NCI-H524 treated with DMSO at 0.1 percent for 48 hours (cell line): ENCODE results near the gene ODAD2.
"Not testable (repeated sequence)": the region's sequence is repeated elsewhere in the genome, so short reads cannot be mapped to it uniquely, and the experiment has no call there.

Experiments
- DNase-seq: peaks from one replicate; lab custom pipeline; 2025; lab: John Stamatoyannopoulos, UW

The ODAD2 gene

DNA sequence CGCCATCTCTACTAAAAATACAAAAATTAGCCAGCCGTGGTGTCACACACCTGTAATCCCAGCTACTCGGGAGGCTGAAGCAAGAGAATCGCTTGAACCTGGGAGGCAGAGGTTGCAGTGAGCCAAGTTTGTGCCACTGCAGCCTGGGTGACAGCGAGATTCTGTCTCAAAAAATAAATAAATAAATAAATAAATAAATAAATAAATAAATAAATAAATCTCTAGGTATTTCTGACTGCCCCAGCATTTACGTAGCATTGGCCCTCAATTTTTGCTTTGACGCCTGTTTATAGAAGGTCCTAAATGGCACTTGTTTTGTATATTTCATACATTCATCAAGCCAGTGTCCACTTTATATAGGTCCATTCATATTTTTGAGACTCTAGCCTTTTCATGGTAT lies 28.9 kb downstream of the ODAD2 start:
- DNase-seq: not testable (repeated sequence)

DNA sequence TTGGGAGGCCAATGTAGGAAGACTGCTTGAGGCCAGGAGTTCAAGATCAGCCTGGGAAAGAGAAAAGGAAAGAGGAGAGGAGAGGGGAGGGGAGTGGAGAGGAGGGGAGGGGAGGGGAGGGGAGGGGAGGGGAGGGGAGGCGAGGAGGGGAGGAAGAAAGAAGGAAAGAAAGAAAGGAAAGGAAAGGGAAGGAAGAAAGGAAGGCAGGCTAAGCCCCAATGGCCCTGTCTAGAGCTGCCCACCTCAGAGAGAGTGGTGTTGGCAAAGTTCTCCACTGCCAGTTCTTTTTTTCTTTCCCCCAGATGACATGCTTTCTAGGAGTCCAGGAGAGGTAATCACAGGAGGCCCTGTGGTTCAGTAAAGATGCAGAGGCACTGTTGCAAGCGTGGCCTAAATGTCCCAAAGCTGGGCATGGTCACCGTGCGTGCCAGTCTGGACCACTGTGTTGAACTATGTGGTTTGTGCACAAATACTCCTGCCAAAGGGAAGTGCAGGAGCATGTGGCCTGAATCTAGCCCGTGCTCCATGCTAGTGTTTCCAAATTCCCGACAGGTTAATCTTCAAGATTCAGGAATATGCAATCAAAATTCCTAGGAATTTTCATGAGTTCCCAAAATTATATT lies 39.7 kb downstream of the ODAD2 start:
- DNase-seq: no peak

DNA sequence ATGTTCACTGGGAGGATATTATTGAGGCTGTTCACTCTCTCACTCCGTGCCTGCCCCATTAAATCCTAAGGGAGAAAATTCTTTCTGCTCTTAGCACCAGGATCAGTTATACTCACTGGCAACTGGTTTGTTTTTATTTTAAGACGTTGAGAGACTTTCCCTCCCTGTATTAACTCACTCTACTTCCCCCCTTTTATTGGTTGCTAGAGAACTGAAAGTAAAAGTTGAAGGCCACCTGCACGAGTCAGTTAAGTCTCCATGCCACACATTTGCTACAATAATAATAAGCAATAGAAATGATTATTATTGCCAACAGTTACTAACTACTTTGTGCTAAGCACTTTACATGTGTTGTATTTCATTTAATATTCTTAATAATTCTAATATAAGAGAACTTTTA lies 40.5 kb downstream of the ODAD2 start:
- not testable (repeated sequence) for DNase-seq

DNA sequence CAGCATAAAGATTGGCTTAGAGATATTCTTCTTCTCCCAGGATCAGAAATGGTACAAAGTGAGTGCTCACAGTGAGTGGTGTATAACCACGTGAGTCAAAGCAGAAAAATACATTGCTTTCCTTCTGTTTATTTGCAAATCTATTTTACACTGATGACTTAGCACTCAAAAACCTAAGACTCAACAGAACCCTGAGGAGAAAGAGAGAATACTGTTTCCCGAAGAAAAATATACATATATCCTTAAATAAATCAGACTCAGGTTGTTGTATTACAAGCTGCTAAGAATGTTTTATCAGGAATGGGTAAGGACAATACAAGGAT lies 48.7 kb downstream of the ODAD2 start:
- DNase-seq: no peak

DNA sequence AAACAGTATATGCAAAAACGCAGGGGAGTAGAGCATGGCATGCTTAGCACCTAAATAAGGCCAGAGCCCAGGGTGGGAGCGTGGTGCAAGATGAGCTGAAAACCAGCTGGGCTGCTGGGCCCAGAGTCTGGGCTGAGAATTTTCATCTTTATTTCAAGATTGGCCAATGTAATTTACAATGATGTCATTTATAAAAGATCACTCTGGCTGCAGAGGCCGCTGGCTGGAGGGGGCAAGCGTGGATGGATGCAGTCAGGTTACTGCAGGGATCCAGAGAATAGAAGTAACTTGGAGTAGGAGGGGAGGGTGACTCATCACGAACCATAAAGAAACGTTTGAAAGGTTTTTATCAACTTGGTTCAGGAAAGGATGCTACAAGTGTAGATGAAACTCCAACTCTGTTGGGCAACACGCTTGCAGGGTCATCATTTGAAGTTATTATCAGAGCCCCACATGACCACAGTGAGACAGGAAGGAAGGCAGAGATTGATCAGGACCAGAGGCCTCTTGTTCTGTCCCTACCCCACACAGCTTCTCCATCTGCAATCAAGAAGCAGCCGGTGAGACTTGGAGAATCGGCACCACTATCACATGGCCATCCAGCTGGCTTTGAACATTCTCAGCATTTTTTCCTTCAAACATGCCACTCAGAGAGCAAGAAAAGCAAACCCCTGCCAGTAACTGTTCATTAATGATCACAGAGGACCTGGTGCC lies 49.2 kb downstream of the ODAD2 start:
- no peak for DNase-seq

DNA sequence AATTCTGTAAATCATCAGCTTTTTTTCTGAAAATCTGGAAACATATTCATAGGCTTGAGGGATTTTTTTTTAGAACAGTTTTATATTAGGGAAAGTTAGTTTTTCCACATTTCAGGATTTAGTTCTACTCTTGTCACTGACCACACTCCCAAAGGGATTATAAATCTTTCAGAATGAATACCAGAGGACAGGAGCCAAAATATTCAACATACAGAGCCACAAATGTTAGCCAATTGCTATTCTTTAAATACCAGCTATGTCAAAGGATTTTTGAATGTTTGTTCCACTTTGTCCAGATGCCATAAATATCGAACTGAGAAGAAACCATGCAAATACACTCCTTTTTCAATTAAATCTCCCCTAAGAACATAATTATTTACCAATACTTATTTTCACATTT lies 50.7 kb downstream of the ODAD2 start:
- DNase-seq: no peak

DNA sequence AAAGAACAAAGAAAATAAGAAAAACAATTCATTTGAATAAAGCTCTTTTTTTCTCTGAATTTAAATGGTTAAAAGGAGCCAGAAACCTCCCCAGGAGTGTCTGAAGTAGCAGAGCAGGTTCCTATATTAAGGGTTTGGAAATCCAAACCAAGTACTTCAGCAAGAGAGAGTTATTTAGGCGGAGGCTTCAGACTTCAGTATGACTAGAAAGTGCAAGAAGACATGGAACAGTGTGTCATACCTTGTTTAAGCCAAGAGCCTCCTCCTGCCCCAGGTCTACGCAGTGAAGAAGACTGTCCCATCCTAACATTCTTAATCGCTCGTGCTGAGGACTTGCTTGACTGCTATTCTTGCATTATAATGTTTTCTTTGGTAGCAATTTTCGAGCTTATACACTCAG lies 51.3 kb downstream of the ODAD2 start:
- DNase-seq: no peak

DNA sequence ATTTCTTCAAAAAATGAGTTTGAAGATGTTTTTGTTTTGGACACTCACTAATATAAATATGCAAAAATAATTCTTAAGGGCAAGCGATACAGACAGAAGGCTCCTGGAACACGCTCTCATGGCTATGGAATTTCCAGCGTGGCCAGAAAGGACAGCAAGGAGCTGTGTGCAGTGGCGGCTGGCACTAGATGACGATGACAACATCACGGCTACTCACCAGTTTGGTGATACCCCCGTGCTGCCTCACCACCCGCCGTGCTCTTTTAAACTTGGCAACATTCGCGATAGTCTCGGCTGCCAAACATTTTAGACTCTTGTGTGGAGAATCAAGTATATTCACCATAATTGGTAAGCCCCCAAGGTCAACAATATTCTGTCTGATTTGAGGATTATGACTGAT lies 54.9 kb downstream of the ODAD2 start:
- DNase-seq: no peak

DNA sequence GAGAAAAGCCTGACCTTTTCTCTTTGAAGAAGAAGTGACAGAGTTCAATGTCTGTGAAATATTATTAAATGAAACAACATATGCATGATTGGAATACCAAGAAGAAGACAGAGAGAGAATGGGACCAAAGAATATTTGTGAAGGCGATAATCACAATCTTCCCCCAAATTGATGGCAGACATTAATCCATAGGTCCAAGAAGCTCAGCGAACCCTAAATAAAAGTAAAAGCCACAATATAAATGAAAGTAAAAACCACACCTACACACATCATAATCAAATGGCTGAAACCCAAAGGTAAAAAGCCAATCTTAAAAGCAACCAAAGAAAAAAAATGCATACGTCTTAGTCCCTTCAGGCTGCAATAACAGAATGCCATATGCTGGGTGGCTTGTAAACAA lies 84.0 kb downstream of the ODAD2 start:
- no peak for DNase-seq

DNA sequence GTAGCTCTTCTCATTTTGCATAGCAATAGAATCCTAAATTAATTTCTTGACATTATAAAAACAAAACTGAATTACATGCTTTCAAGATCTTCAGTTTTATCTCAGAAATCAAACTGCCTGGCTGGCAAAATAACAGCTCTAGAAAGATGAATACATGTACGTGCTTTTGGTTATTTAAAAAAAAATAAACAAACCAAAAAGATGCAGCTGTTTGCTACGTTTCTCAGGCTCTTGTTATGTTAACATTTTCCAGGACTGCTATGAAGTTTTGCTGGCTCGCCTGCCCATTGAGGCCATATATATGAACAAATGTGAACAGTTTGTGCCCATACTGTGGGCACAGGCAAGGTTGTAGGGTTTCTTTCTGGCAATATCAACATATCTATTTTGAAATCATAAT lies 86.6 kb downstream of the ODAD2 start:
- DNase-seq: no peak

DNA sequence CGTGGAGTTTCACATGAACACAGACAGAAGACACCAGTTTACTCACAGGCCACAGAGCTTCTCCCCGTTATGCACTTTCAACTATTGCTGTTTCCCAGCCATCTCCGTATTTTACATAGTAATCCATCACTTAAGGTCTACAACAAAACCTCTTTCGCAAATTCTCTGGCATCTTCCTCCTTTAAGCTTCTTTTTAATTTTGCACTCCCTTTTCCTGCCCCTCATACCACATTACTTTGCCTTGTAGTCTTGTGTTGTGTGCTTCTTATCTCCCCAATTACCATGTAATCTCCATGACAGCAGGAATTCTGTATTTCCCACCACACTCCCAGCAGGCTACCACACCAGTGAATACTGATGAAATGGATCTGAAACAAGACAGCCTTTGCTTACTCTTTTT lies 87.3 kb downstream of the ODAD2 start:
- DNase-seq: no peak

DNA sequence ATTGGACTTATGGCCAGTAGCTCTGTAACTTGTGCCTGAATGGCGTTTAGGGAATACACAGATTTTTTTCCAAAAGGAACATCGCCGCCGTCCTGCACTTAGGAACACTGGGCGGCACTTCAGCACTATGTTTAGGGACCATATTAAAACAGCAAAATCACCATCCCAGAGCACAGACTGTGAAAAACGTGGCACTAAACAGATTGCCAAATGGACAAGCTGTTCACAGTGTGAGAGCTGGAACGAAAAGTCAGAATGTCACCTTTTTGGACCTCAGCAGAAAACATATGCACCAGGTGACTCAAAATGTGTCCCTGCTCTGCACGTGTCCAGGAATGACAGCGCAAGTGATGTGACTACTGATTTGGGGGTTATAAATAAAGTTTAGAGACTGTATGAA lies 87.9 kb downstream of the ODAD2 start:
- no peak for DNase-seq

DNA sequence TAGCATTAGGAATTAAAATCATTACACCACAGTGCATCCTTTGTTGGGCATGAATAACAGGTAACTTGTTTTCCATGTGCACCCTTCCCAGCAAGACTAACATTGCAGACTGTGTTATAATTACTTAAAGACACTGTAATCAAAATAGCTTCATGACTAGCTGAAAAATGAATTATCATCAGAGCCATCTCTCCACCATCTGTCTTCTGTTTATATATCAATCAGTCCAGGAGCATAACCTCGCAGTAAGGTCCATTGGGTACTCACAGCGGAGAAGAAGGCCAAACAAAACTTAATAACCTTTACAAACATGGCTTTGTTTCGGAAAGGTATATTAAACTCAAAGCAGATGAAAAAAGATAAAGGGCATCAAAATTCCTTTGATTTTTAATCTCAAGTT lies 90.6 kb downstream of the ODAD2 start:
- DNase-seq: no peak

DNA sequence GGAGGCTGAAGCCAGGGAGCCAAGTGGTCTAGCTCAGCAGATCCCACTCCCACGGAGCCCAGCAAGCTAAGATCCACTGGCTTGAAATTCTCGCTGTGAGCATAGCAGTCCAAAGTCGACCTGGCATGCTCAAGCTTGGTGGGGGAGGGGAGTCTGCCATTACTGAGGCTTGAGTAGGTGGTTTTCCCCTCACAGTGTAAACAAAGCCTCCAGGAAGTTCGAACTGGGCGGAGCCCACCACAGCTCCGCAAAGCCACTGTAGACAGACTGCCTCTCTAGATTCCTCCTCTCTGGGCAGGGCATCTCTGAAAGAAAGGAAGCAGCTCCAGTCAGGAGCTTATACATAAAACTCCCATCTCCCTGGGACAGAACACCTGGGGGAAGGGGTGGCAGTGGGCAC lies 99.4 kb downstream of the ODAD2 start:
- not testable (repeated sequence) for DNase-seq

DNA sequence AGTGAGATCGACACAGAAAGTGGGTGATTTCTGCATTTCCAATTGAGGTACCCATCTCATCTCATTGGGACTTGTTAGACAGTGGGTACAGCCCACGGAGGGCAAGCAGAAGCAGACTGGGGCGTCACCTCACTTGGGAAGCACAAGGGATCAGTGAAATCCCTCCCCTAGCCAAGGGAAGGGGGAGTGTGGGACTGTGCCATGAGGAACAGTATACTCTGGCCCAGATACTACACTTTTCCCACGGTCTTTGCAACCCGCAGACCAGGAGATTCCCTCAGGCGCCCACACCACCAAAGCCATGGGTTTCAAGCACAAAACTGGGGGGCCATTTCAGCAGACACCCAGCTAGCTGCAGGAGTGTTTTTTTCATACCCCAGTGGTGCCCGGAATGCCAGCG lies 99.8 kb downstream of the ODAD2 start:
- DNase-seq: no peak

DNA sequence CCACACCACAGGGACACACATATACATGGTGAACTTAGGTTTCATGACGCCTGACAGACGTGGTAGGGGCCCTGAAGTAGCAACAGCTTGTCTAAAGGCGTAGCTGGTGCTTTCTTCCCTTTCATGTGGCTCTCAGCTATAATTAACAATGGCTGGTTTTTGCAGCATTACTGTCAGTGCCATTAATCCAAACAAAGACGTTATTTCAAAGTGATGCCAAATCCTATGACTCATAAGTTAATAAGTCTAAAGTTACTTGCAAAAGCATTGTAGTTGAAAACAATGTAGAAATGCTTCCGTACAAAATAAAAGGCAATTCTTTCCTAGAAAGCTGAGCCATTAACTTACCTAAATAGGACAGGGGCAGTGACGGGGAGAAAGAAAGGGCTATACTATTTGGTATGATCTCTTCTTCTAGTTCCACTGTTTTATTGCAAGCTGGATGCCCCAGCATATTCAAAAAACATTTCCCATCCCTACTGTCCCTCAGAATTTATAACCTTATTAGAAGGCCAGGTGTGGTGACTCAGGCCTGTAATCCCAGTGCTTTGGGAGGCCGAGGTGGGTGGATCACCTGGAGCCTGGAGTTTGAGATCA lies 105.4 kb downstream of the ODAD2 start:
- DNase-seq: no peak

DNA sequence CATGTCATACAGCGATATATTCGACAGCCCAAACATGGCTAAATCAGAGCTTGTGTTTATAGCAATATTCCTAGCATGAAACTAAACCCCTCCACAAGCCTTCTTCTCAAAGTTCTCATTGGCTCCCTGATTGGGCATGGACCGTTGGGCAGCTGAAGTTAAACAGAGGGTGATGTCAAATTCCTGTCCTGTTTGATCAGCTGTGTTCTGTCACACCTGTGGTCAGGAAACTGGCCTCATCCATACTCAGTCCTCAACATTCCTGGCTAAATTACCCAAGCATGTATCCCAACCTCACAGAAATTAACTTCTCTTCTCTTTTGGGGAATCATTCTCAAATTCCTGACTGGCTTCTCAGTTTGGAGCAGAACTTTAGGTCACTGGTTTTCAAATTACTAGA lies 107.9 kb downstream of the ODAD2 start:
- DNase-seq: no peak

DNA sequence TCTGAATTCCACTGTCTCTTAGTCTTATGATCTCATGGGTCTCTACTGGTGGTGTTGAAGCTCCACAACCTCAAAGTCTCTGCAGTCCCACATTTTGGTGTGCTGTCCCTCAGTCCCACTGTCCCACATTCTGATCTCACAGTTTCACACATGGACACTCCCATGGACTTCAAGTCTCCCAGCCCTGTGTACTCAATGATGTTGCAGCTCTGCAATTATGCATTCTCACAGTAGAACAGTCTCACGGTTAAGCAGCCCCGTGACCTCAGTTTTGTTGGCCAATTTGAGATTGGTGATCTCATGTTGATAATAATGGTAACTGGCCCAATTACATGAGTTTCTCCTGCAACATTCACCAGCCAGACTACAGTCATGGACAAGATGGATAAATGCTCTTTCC lies 109.4 kb downstream of the ODAD2 start:
- no peak for DNase-seq

DNA sequence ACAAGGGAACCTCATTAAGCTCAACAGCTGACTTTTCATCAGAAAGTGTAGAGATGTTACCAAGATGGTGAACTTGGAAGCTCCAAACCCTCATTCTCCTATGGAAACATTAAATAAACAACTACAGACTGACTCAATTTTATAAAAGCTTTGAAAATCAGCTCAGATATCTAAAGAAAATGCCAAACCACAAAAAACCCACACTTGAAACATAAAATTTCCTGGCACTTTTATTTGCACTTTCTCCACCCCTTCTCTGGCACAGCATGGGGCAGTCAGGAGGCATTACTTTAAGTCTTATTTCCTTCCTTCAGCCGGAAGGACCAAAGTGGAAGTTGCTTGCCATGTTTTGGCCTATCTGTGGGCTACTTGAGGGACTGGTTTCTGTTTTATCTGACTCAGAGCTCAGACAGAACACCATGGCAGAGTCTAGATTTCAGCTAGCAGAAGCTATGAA lies 114.7 kb downstream of the ODAD2 start:
- no peak for DNase-seq

DNA sequence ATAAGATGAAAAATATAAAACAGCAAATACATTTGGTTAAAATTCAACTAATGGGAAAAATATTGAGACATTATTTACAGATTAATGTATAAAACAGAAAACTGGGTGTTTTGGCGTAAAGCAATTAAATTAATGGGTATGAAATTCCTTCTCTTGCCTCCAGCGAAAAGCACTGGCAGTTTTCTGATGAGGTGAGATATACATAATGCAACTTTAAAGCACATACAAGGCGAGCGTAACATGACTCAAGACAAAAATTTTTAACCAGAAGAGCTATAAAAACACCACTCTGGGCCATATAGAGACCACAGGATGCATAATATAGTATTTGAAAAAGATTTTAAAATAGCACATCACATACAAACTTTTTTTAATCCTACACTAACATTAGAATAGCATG lies 120.6 kb downstream of the ODAD2 start:
- no peak for DNase-seq

DNA sequence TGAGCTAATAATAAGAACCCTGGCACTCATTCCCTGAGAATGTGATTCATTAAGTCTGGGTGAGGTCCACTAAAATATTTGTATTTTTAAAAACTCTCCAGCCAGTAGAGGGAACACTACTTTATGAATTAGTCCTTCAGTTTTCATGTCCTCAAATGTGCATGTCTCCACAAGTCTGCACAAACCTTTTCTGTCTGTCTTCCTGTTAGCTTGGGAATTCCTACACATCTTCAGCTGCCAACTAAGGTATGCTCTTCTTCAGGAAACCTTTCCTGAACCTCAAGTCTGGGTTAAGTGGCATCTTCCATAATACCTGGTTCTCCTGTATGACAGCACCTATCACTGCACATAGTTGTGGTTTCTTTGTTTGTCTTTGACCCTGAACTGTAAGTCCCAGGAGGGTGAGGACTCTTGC lies 133.7 kb downstream of the ODAD2 start:
- DNase-seq: no peak

DNA sequence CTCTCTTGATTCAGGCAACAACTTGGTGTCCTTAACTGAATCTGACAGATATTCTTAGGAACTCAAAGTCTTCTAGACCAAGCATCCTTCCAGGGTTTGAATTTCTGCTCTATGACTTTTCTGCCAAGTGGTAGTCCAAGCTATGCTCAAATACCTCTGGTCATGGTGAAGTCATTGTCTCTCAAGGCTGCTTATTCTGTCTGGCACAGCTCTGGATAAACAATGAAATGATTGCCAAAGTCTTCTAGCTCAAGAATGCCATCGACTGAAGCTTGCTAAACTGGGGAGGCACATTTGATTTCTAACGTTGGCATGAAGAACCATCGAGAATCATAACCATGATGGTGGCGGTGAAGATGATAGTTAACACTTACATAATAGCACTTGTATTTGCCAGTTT lies 137.1 kb downstream of the ODAD2 start:
- DNase-seq: no peak

DNA sequence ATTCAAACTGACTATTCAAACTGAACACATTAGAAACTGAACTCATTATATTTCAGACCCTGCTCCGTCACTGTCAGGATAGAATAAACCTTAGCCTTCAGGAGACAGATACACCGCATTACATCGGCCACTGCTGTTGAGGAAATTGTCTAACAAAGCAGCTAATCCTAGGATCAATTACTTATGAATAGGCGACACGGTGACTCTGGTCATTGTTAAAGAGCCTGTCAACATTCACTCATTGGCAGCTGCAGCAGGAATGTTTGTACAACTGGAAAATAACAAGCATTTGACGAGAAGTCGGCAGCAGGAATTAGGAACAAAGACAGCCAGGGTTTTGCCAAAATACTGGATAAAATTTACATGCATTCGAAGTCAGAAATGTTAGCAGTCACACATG lies 141.3 kb downstream of the ODAD2 start:
- no peak for DNase-seq

DNA sequence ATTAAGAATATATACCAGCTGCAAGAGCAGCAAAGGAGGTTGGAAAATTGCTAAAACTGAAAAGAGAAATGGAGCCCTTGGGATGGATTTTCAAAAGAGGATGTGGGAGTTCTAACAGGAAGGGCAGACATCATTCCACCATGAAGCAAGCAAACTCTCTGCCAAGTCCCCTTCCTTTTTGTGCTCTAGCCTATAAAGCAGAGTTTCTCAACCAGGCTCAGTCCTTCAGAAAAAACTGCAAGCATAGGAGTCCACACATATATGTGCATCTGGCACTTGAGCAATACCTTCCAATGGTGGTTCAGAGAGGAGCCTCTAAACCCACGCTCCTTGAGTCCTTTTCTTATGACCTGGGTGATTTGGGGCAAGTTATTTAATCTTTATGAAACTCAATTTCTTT lies 154.7 kb downstream of the ODAD2 start:
- no peak for DNase-seq
